MM.1S (cell line): Measurements from ENCODE around the gene ROBO3.

Experiments
- DNase-seq: peaks from one replicate; pipeline ENCODE4 v3.0.0-alpha.2; 2015
- H2AFZ ChIP-seq: fragments of 300-600 bp; sonication (generic); 2 replicates; pipeline ENCODE4 v1.6.0; 2016; ENCODE audit warnings: antibody characterized with exemption, low read length
- H3F3A ChIP-seq: fragments of 300-600 bp; sonication (generic); 2 replicates; pipeline ENCODE4 v1.6.1; 2016; ENCODE audit warnings: mild to moderate bottlenecking, antibody characterized with exemption, low read length, moderate library complexity, mixed read lengths; ENCODE audit not compliant: insufficient read depth
- H3K27ac ChIP-seq: fragments of 300-600 bp; sonication (generic); 2 replicates; pipeline ENCODE4 v1.5.1; 2016; ENCODE audit warnings: mild to moderate bottlenecking, low read length
- H3K27me3 ChIP-seq: fragments of 300-600 bp; sonication (generic); replicated peaks from 2 replicates; pipeline ENCODE4 v1.6.0; 2016; ENCODE audit warnings: low read length; ENCODE audit not compliant: insufficient read depth
- H3K36me3 ChIP-seq: fragments of 300-600 bp; sonication (generic); replicated peaks from 2 replicates; pipeline ENCODE4 v1.6.1; 2016; ENCODE audit warnings: mild to moderate bottlenecking, low read length, mixed read lengths; ENCODE audit not compliant: insufficient read depth
- H3K4me1 ChIP-seq: fragments of 300-600 bp; sonication (generic); 2 replicates; pipeline ENCODE4 v1.6.1; 2016; ENCODE audit warnings: low read length, mixed read lengths
- H3K4me2 ChIP-seq: fragments of 300-600 bp; sonication (generic); 2 replicates; pipeline ENCODE4 v1.6.0; 2016; ENCODE audit warnings: low read depth, low read length
- H3K4me3 ChIP-seq: fragments of 300-600 bp; sonication (generic); 2 replicates; pipeline ENCODE4 v1.5.1; 2016; ENCODE audit warnings: low read length, mixed read lengths
- H3K79me2 ChIP-seq: fragments of 300-600 bp; sonication (generic); 2 replicates; pipeline ENCODE4 v1.6.1; 2016; ENCODE audit warnings: mixed run types, low read length, mixed read lengths
- H3K9ac ChIP-seq: fragments of 300-600 bp; sonication (generic); 2 replicates; pipeline ENCODE4 v1.6.1; 2016; ENCODE audit warnings: low read length, mixed read lengths
- H3K9me2 ChIP-seq: fragments of 300-600 bp; sonication (generic); replicated peaks from 2 replicates; pipeline ENCODE4 v1.6.1; 2016; ENCODE audit warnings: mild to moderate bottlenecking, low read length, mixed read lengths; ENCODE audit not compliant: insufficient read depth
- H3K9me3 ChIP-seq: fragments of 300-600 bp; sonication (generic); replicated peaks from 2 replicates; pipeline ENCODE4 v1.6.1; 2016; ENCODE audit warnings: mild to moderate bottlenecking, low read length, mixed read lengths; ENCODE audit not compliant: insufficient read depth
- H4K20me1 ChIP-seq: fragments of 300-600 bp; sonication (generic); 2 replicates; pipeline ENCODE4 v1.6.1; 2016; ENCODE audit warnings: mild to moderate bottlenecking, low read length, moderate library complexity, mixed read lengths; ENCODE audit not compliant: insufficient read depth
- CTCF ChIP-seq: fragments of 300-600 bp; sonication (generic); IDR thresholded peaks from 2 replicates; pipeline ENCODE4 v1.5.1; 2016; ENCODE audit warnings: antibody characterized with exemption, low read length, mixed read lengths
- EZH2 ChIP-seq: fragments of 300-600 bp; sonication (generic); optimal IDR thresholded peaks from 2 replicates; pipeline ENCODE3; 2017; ENCODE audit warnings: low read depth, mild to moderate bottlenecking, antibody characterized with exemption, low read length, mixed read lengths
- EZH2phosphoT487 ChIP-seq: fragments of 300-600 bp; sonication (generic); IDR thresholded peaks from 2 replicates; pipeline ENCODE4 v1.6.1; 2018; ENCODE audit warnings: antibody characterized with exemption, low read length

Gene ROBO3

GRCh38 chr11:124846070-124846673 lies 19.1 kb upstream of the ROBO3 start:
- H3K36me3 ChIP-seq, result no peaks in the 10 kb centered on the region
- no peaks in the 10 kb centered on the region for H3K9me3 ChIP-seq
- no peaks in the 10 kb centered on the region for H4K20me1 ChIP-seq
- no peak overlapping the region for H3K4me2 ChIP-seq
- H3K27ac ChIP-seq, result no peak overlapping the region
- H3K9ac ChIP-seq, result no peak overlapping the region
- H3K4me1 ChIP-seq, result no peaks in the 10 kb centered on the region
- no peaks in the 10 kb centered on the region for H3K79me2 ChIP-seq
- TF ChIP-seq EZH2phosphoT487 (no peak), EZH2 (no peak), CTCF (no peak)
- H3K4me3 ChIP-seq, result no peak overlapping the region
- no peak for DNase-seq
- peaks cover 69% of the 10 kb centered on the region for H3K27me3 ChIP-seq
- H3K9me2 ChIP-seq, result no peaks in the 10 kb centered on the region
- H2AFZ ChIP-seq, result no peak overlapping the region
- H3F3A ChIP-seq, result no peaks in the 10 kb centered on the region

GRCh38 chr11:124859171-124859570 lies 6.1 kb upstream of the ROBO3 start:
- no peak overlapping the region for H3K27ac ChIP-seq
- peaks cover 10% of the 10 kb centered on the region; the same call in 1 of the 2 replicates for H3K27me3 ChIP-seq
- H2AFZ ChIP-seq, result no peak overlapping the region
- H3K4me1 ChIP-seq, result no peaks in the 10 kb centered on the region
- no peak for DNase-seq
- H3K4me2 ChIP-seq, result no peak overlapping the region
- no peak overlapping the region for H3K4me3 ChIP-seq
- no peaks in the 10 kb centered on the region for H3K9me2 ChIP-seq
- no peaks in the 10 kb centered on the region for H3K36me3 ChIP-seq
- H3K9ac ChIP-seq, result no peak overlapping the region
- no peaks in the 10 kb centered on the region for H3K9me3 ChIP-seq
- H3F3A ChIP-seq, result no peaks in the 10 kb centered on the region
- TF ChIP-seq CTCF, result no peak
- no peak for TF ChIP-seq EZH2phosphoT487
- TF ChIP-seq EZH2, result no peak
- no peaks in the 10 kb centered on the region for H4K20me1 ChIP-seq
- H3K79me2 ChIP-seq, result no peaks in the 10 kb centered on the region

- peaks cover 35% of the 10 kb centered on the region for H3K27me3 ChIP-seq
- H3K36me3 ChIP-seq, result no peaks in the 10 kb centered on the region
- DNase-seq, result no peak
Measured at GRCh38 chr11:124861670-124862069, 3.6 kb upstream of the ROBO3 start.

More at GRCh38 chr11:124861670-124862069, 3.6 kb upstream of the ROBO3 start:
- H3K79me2 ChIP-seq, result no peaks in the 10 kb centered on the region
- H2AFZ ChIP-seq, result no peak overlapping the region
- H3K9me3 ChIP-seq, result no peaks in the 10 kb centered on the region
- no peak for TF ChIP-seq EZH2
- no peak for TF ChIP-seq EZH2phosphoT487
- TF ChIP-seq CTCF, result no peak
- H3K9ac ChIP-seq, result no peak overlapping the region
- no peaks in the 10 kb centered on the region for H3K4me1 ChIP-seq
- H3K9me2 ChIP-seq, result no peaks in the 10 kb centered on the region
- no peaks in the 10 kb centered on the region for H3F3A ChIP-seq
- no peak overlapping the region for H3K27ac ChIP-seq
- H3K4me2 ChIP-seq, result no peak overlapping the region
- no peaks in the 10 kb centered on the region for H4K20me1 ChIP-seq
- H3K4me3 ChIP-seq, result no peak overlapping the region
